Measurements from ENCODE around the gene NRN1L. TPM values are rescaled to one million over a fixed set of nuclear protein-coding genes. Genes with fewer than 3 reads are reported as not detected.

NRN1L gene
- total and polyA plus RNA-seq, 2 of the 4 experiments (the other 2 are of a cell fraction) = 0.27 TPM; not detected in 1

- in situ Hi-C loops (cut with MboI; ENCODE audit: low sequenced_read_pairs) = no loop called here
- Histone ChIP-seq H2BK5ac (ENCODE audit: low read depth, low read length, poor library complexity, severe bottlenecking) (no peak overlapping the region), H4K20me1 (ENCODE audit: insufficient read depth, low read length) (peaks cover 53% of the 10 kb centered on the region), H2BK15ac (ENCODE audit: low read depth, low read length) (no peak overlapping the region), H3K27me3 (ENCODE audit: control insufficient read depth, insufficient read depth, low read length) (no peaks in the 10 kb centered on the region), H2AK9ac (replicated peaks; ENCODE audit: low read depth, low read length, poor library complexity) (no peak overlapping the region), H3K9me3 (ENCODE audit: control insufficient read depth, insufficient read depth, low read length) (no peaks in the 10 kb centered on the region), H2BK120ac (ENCODE audit: low read depth, low read length) (no peak overlapping the region), H3K9ac (ENCODE audit: low read depth, low read length) (no peak overlapping the region), H4K91ac (ENCODE audit: insufficient read depth, low read depth, low read length) (no peak overlapping the region), H3K4me3 (ENCODE audit: insufficient read depth, low read depth, low read length) (no peak overlapping the region), H2BK20ac (ENCODE audit: low read depth, low read length) (no peak overlapping the region), H3K18ac (ENCODE audit: low read depth, low read length) (no peak overlapping the region), H3K27ac (ENCODE audit: insufficient read depth, low read length) (no peak overlapping the region), H3K36me3 (ENCODE audit: control insufficient read depth, insufficient read depth, low read length) (peaks cover 83% of the 10 kb centered on the region), H3K4ac (ENCODE audit: low read depth, low read length) (no peak overlapping the region), H2AK5ac (ENCODE audit: low read depth, low read length) (no peak overlapping the region), H4K5ac (ENCODE audit: low read depth, low read length) (no peak overlapping the region), H3K23ac (ENCODE audit: low read depth, low read length) (no peak overlapping the region), H3K4me2 (ENCODE audit: low read depth, low read length) (no peak overlapping the region), H3K56ac (ENCODE audit: extremely low read depth, insufficient read depth, low read length) (no peak overlapping the region), H3K4me1 (ENCODE audit: control insufficient read depth, insufficient read depth, low read length) (peaks cover 4% of the 10 kb centered on the region; the same call in 1 of the 2 replicates), H3K9me1 (ENCODE audit: insufficient read depth, low read length) (peaks cover 9% of the 10 kb centered on the region; the same call in 1 of the 2 replicates), H3K79me1 (ENCODE audit: low read depth in 1 of 2, low read length in 2 of 2) (peaks cover 18 to 33% of the 10 kb centered on the region in 2 experiments), H2AFZ (replicated peaks; ENCODE audit: low read length, poor library complexity) (no peak overlapping the region), H3K14ac (replicated peaks; ENCODE audit: low read depth, low read length) (no peak overlapping the region), H4K8ac (ENCODE audit: low read depth in 2 of 2, low read length in 2 of 2) (no peak overlapping the region)
- DNase-seq = no peak
- no CpG with 5 or more reads among the region's 5 CpGs for WGBS, 2 experiments (ENCODE audit: extremely low coverage in 2 of 2, insufficient read length in 1 of 2)
- no peak for ATAC-seq (ENCODE audit: low read depth)
- TF ChIP-seq ELK1 (IDR thresholded peaks at IDR 0.05; ENCODE audit: borderline replicate concordance, low read depth, low read length) = no peak
- BruUV-seq (replicated peaks) = no TSS peak
- POLR2A ChIA-PET (ENCODE audit: unreplicated experiment) = no interaction called here
- dilution Hi-C loops (cut with HindIII; ENCODE audit: low sequenced_read_pairs, unreplicated experiment) = no loop called here
- intact Hi-C loops (cut with micrococcal nuclease) = no loop called here
- CTCF ChIA-PET = interaction anchor here (0.9 kb wide), 1 partner anchor 8 kb away, joined by 3 read pairs; no protein-coding TSS in a partner anchor
Observed at GRCh38 chr16:67879936-67880335, 4.7 kb upstream of the NRN1L start.
